Inferior parietal cortex (tissue), 1 donor: ENCODE data around the gene MTCL1.
"Not testable (repeated sequence)": the region's sequence is repeated elsewhere in the genome, so short reads cannot be mapped to it uniquely, and the experiment has no call there.

Source experiments
- DNase-seq: peaks from one replicate; pipeline ENCODE4 v3.0.0-alpha.2; 2016; ENCODE audit errors: extremely low spot score

Gene MTCL1

DNA sequence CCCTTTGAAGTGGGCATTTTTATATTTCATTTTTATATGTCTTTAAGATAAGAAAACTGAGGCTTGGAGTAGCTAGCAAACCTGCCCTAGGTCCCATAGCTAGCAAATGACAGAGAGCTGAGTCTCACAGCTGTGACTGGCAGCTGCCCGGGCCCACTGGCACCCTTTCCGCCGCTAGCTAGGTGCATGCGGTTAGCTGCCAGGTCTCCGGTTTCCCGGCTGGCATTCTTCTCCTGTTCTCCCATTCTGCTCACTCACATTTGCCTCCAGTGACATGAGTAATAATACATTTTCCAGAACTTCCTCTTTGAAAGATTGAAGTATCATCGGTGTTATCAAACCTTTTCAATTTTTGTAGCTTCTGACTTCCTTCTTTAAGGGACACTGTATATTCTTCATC is 38.7 kb downstream of the MTCL1 start:
- DNase-seq = no peak

GRCh38 chr18:8744656-8745055 is 39.3 kb downstream of the MTCL1 start:
- DNase-seq = no peak

GRCh38 chr18:8745355-8746014 is 40.1 kb downstream of the MTCL1 start:
- no peak for DNase-seq

- DNase-seq = no peak
Measured at GRCh38 chr18:8747440-8747937, 42.1 kb downstream of the MTCL1 start.

- no peak for DNase-seq
Measured at GRCh38 chr18:8749492-8749891, 44.1 kb downstream of the MTCL1 start.

- DNase-seq = no peak
Measured at GRCh38 chr18:8750954-8751415, 45.6 kb downstream of the MTCL1 start.

- no peak for DNase-seq
Measured at GRCh38 chr18:8751692-8752091, 46.3 kb downstream of the MTCL1 start.

GRCh38 chr18:8752329-8752728 is 47.0 kb downstream of the MTCL1 start:
- DNase-seq = no peak

GRCh38 chr18:8754995-8755960 is 49.9 kb downstream of the MTCL1 start:
- DNase-seq = no peak

DNA sequence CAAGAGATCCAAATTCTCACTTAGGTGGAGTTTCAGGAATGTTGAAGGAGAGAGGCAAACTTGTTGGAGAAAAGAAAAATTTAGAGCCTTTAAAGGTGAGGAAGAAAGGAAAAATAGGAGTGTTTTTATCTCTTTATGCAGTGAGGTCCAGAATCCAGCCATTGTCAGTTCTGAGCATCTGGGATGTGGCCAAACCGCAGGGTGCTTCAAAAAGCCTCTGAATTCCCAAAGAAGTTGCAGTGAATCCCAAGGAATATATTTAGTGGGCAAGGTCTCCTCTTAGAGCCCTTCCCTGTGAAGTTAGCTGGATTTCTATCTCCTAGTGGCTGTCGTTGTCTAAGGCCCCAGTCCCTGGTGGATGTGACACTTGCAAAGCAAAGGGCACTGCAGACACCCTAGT is 51.2 kb downstream of the MTCL1 start:
- no peak for DNase-seq

DNA sequence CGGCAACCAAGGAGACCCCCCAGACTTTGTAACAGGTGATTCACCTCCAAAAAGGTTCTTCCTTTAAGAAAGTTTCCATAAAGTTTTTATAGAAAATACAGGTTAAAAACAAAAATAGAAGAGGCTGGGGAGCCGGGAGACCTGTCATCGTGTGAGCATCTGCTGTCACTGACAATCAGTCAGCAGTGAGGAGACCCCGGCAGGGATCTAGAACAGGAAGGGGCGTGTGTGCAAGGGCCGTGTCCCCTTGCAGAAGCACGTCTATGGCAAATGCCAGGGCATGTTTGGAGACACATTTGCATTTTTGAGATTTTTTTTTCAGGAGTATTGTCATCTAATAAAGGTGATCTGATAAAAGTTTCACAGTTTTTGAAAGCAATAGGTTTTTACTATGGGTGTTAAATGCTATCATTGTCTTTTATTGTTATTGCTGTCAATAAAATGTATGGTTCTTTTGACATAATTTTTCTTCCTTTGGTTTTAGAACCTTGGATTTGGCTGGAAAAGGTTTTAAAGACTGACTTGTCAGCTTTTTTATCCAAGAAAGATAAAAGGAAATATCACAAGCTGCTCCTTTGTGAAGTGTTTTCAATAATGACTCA is 52.1 kb downstream of the MTCL1 start:
- DNase-seq = no peak

GRCh38 chr18:8758466-8758865 is 53.1 kb downstream of the MTCL1 start:
- no peak for DNase-seq

DNA sequence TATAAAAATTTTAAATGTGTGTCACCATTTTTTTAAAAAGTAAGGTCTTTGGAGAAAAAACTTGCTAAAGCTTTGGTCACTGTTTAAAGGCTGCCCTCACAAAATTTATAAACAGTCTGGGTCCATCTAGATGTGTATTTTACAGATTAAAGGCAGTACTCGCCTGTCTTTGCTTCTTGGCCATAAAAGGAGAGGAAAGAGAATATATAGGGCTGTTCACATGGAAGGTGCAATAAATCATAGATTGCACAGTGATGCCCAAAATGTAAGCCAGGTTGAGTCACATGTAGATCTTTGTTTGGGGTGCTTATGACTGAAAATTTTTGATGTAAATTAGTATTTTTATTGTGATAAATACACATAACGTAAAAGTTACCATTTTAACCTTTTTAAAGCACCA is 55.6 kb downstream of the MTCL1 start:
- no peak for DNase-seq

- DNase-seq = not testable (repeated sequence)
Measured at GRCh38 chr18:8761535-8761934, 56.2 kb downstream of the MTCL1 start.

GRCh38 chr18:8762968-8763367 is 57.6 kb downstream of the MTCL1 start:
- no peak for DNase-seq

- no peak for DNase-seq
Measured at GRCh38 chr18:8763611-8764010, 58.3 kb downstream of the MTCL1 start.

- no peak for DNase-seq
Measured at GRCh38 chr18:8765783-8766463, 60.6 kb downstream of the MTCL1 start.

- no peak for DNase-seq
Measured at GRCh38 chr18:8766559-8767293, 61.4 kb downstream of the MTCL1 start.

DNA sequence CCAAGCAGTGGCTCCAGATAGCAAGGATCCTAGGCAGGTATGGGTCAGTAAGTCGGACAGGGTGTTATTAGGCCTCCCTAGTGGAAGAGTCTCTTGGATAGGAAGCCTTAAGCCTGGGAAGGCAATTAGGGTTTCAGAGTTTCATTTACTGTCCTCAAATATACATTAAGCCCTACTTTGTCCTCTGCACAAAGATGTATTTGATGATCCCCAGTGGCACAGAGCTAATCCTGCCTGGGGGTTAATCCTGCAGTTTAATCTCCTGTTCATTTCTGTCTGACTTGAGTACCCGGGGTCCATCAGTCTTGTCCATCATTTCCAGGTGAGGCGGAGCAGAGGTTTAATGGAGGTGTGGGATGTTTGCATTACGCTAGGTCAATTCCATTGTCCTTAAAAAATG is 62.0 kb downstream of the MTCL1 start:
- DNase-seq = no peak

GRCh38 chr18:8769509-8770095 is 64.2 kb downstream of the MTCL1 start:
- no peak for DNase-seq

DNA sequence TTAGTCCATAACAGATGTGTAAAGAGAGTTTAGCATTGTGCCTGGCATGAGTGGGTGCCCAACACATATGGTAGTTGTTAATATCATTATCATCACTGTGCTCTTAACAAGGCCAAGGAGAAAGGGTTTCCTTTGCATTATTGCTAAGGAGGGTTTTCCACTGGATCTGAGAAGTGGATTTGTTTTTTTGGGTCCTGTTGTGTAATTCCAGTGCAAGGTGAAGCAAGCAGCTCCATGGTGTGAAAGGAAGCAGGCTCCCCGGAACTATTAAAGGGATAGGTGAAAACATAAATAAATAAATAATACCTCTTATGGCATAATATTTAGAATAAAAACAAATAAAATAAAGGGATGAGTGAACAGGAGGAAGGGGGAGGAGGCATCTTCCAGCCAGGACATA is 65.3 kb downstream of the MTCL1 start:
- no peak for DNase-seq
